Transverse colon (tissue), 4 donors: Measurements from ENCODE around the gene NHS. TPM values are rescaled to one million over a fixed set of nuclear protein-coding genes. Genes with fewer than 3 reads are reported as not detected.

Experiments used
- DNase-seq: peaks from one replicate; pipeline ENCODE4 v3.0.0-alpha.2; 2019
- H3K27ac ChIP-seq, 4 donors: fragments of 200-600 bp; sonication (generic); 2 replicates each; pipeline ENCODE4 v1.5.1; 2016 to 2018; ENCODE audit warnings: inconsistent platforms in 4 of 4
- H3K27me3 ChIP-seq: fragments of 200-600 bp; sonication (generic); 2 replicates; pipeline ENCODE4 v1.5.1; 2017; ENCODE audit warnings: inconsistent platforms
- H3K36me3 ChIP-seq, 4 donors: fragments of 200-600 bp; sonication (generic); 2 replicates each; pipeline ENCODE4 v1.5.1; 2017 to 2019; ENCODE audit warnings: inconsistent platforms in 4 of 4
- H3K4me1 ChIP-seq, 4 donors: fragments of 200-600 bp; sonication (generic); 2 replicates each; pipeline ENCODE4 v1.5.1; 2017 to 2020; ENCODE audit warnings: inconsistent platforms in 4 of 4
- H3K4me3 ChIP-seq, 4 donors: fragments of 200-600 bp; sonication (generic); 1 replicate in 1 of 4; 2 replicates in 3 of 4; pipeline versions ENCODE4 v1.5.1 to v1.6.1; 2017 to 2019; ENCODE audit warnings: inconsistent platforms in 4 of 4
- H3K9me3 ChIP-seq, 2 donors: fragments of 200-600 bp; sonication (generic); 2 replicates each; pipeline ENCODE4 v1.5.1; 2017 to 2019; ENCODE audit warnings: inconsistent platforms in 2 of 2
- EP300 ChIP-seq: sonication (generic); formaldehyde crosslinking; IDR thresholded peaks from one replicate; pipeline ENCODE4 v1.6.1; 2017; ENCODE audit warnings: antibody characterized with exemption, low read depth
- POLR2A ChIP-seq: fragments of 450-650 bp; IDR thresholded peaks from one replicate; pipeline ENCODE4 v1.6.1; 2016; ENCODE audit warnings: antibody characterized with exemption, mild to moderate bottlenecking, moderate library complexity
- POLR2AphosphoS5 ChIP-seq, 3 donors: sonication (generic); formaldehyde crosslinking; IDR thresholded peaks; one replicate each; pipeline ENCODE4 v1.6.1; 2016; ENCODE audit warnings: antibody characterized with exemption in 3 of 3
- WGBS, 2 donors: methylation state at CpG; one replicate each; pipeline ENCODE4 v1.1.5; 2018; ENCODE audit warnings: low coverage in 1 of 2; 5-methylcytosine and 5-hydroxymethylcytosine counted together
- in situ Hi-C, 4 donors: fragments of 200-750 bp; cut with MboI; loops; one replicate each; pipeline versions ENCODE4 v1.15.0 to v1.15.1; 2017; ENCODE audit warnings: low sequenced_read_pairs in 3 of 4, low pct_ligation_motif_present in 1 of 4, low pct_unique_long_range_greater_than_20kb in 1 of 4
- intact Hi-C: fragments of 100-400 bp; cut with DNase I; formaldehyde crosslinking; loops from one replicate; pipeline ENCODE4 v1.15.1; 2023; ENCODE audit warnings: low total_unique reads
- total RNA-seq, 4 donors: library from RNA; depleted of rRNA; stranded (reverse); fragments of >200 nt; gene quantifications; one replicate each; pipeline ENCODE4 v1.1.0, GENCODE V29; 2016
- TF ChIP-seq, protein P1 (sequence below), 5 experiments: fragments of 200-600 bp in 3 of 5; fragments of 450-650 bp in 2 of 5; sonication (generic) in 3 of 5; IDR thresholded peaks; 1 replicate in 2 of 5; 2 replicates in 3 of 5; pipeline ENCODE4 v1.5.1; 2016 to 2017; ENCODE audit warnings: antibody characterized with exemption in 5 of 5, inconsistent platforms in 3 of 5, mild to moderate bottlenecking in 2 of 5, moderate library complexity in 1 of 5

Gene NHS
- total RNA-seq, 4 donors from 2014 or later, result 1.2 to 10.7 (median 5.0) TPM

GRCh38 chrX:17380221-17380620, 5.2 kb downstream of the NHS start:
- 89% methylated on average over 9 of the region's 9 CpGs; no CpG with 5 or more reads in 1 of the 2 donors for WGBS, 2 donors
- Histone ChIP-seq H3K27me3 (no peaks in the 10 kb centered on the region), H3K27ac (no peak overlapping the region), H3K4me1 (peaks cover 0 to 7% (median 0%) of the 10 kb centered on the region in 4 donors), H3K9me3 (no peaks in the 10 kb centered on the region), H3K4me3 (no peak overlapping the region), H3K36me3 (no peaks in the 10 kb centered on the region)
- DNase-seq, result no peak
- TF ChIP-seq, protein P1, sequence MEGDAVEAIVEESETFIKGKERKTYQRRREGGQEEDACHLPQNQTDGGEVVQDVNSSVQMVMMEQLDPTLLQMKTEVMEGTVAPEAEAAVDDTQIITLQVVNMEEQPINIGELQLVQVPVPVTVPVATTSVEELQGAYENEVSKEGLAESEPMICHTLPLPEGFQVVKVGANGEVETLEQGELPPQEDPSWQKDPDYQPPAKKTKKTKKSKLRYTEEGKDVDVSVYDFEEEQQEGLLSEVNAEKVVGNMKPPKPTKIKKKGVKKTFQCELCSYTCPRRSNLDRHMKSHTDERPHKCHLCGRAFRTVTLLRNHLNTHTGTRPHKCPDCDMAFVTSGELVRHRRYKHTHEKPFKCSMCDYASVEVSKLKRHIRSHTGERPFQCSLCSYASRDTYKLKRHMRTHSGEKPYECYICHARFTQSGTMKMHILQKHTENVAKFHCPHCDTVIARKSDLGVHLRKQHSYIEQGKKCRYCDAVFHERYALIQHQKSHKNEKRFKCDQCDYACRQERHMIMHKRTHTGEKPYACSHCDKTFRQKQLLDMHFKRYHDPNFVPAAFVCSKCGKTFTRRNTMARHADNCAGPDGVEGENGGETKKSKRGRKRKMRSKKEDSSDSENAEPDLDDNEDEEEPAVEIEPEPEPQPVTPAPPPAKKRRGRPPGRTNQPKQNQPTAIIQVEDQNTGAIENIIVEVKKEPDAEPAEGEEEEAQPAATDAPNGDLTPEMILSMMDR (IDR thresholded peaks at IDR 0.05), result no peak
- TF ChIP-seq POLR2A, result no peak
- TF ChIP-seq POLR2AphosphoS5 (IDR thresholded peaks at IDR 0.05), result no peak
- TF ChIP-seq EP300, result no peak
- intact Hi-C loops, result no loop called here
- in situ Hi-C loops, result no loop called here

DNA sequence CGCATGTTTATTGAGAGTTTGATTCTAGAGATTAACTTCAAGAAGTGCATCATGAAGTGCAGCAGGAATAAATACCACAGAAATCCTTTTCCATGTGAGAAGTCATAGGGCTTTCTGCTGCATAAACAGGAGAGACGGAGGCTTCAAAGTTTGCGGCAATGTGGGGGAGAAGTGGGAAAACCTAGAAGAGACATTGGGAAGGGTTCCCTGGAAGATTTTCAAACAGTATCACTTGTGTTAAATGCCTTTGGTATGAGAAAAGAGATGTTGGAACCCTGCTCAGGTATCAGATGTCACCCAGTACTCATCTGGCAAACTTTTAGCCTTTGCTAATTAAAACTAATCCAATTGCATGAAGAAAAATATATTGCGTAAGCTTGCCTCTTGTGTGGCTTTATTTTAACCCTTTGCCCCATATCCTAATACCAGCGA, 15.4 kb downstream of the NHS start:
- no peak overlapping the region for H3K4me3 ChIP-seq
- no peaks in the 10 kb centered on the region for H3K36me3 ChIP-seq
- in situ Hi-C loops, result no loop called here
- H3K27me3 ChIP-seq, result no peaks in the 10 kb centered on the region
- intact Hi-C loops, result no loop called here
- H3K4me1 ChIP-seq, result no peaks in the 10 kb centered on the region
- H3K9me3 ChIP-seq, result no peaks in the 10 kb centered on the region
- no peak overlapping the region for H3K27ac ChIP-seq
- TF ChIP-seq POLR2AphosphoS5 (IDR thresholded peaks at IDR 0.05) (no peak), POLR2A (no peak), EP300 (no peak)
- TF ChIP-seq, protein P1 (IDR thresholded peaks at IDR 0.05), result no peak
- no peak for DNase-seq
- WGBS, 2 donors, result 70 to 81% methylated on average over 3 to 5 of the region's 5 CpGs

DNA sequence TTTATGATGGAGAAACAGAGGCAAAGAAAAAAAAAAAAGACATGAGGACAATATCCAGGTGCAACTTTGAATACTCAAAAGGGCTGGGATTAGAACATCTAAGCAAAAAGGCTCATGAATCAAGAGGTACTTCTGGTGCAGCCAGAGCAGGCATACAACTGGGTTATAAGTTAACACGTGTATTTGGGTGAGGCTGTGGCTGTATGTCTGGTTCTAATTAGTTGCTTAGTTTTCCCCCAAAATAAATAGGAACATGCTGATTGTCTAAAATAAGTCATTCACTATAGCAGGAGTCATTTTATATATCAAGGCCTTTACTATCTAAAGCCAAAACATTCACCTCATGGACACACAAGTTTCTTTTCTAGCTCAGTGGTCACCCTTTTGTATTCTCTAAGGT, 20.2 kb downstream of the NHS start:
- WGBS, 2 donors, result 63% methylated on average over 1 of the region's 1 CpG; no CpG with 5 or more reads in 1 of the 2 donors

DNA sequence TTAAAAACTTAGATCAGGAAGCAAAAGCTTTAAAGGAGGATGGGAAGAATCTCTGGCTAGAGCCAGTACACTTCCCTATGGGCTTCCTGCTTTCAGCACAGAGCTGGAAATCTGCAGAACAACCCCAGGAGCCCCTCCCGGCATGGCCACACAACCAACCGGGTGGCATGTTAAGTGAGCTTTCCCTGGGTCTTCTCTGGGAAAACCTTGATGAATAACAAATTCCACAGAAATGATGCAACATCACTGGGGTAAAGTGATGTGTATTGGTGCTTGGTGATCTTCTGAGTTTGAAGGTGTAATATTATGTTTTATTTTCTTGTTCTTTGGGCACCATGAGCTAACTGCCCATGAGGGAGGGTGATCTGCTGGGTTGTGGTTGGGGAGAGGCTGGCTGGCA, 22.1 kb downstream of the NHS start:
- DNase-seq, result no peak

More for the DNA sequence above, 20.2 kb downstream of the NHS start:
- no peak for DNase-seq
- in situ Hi-C loops, result no loop called here
- H3K4me3 ChIP-seq, result no peak overlapping the region
- no peaks in the 10 kb centered on the region for H3K36me3 ChIP-seq
- no peaks in the 10 kb centered on the region for H3K9me3 ChIP-seq
- H3K4me1 ChIP-seq, result no peaks in the 10 kb centered on the region
- no peak overlapping the region for H3K27ac ChIP-seq
- TF ChIP-seq EP300, result no peak
- TF ChIP-seq, protein P1 (IDR thresholded peaks at IDR 0.05), result no peak
- no peak for TF ChIP-seq POLR2A
- TF ChIP-seq POLR2AphosphoS5 (IDR thresholded peaks at IDR 0.05), result no peak
- H3K27me3 ChIP-seq, result no peaks in the 10 kb centered on the region
- intact Hi-C loops, result no loop called here

More for the DNA sequence above, 22.1 kb downstream of the NHS start:
- TF ChIP-seq POLR2A (no peak), POLR2AphosphoS5 (IDR thresholded peaks at IDR 0.05) (no peak), EP300 (no peak)
- TF ChIP-seq, protein P1 (IDR thresholded peaks at IDR 0.05), result no peak
- intact Hi-C loops (no loop called here), in situ Hi-C loops (no loop called here)
- WGBS, 2 donors, result 92% methylated on average over 2 of the region's 2 CpGs; no CpG with 5 or more reads in 1 of the 2 donors
- H3K4me1 ChIP-seq, result no peaks in the 10 kb centered on the region
- no peaks in the 10 kb centered on the region for H3K36me3 ChIP-seq
- H3K27ac ChIP-seq, result no peak overlapping the region
- no peak overlapping the region for H3K4me3 ChIP-seq
- H3K27me3 ChIP-seq, result no peaks in the 10 kb centered on the region
- no peaks in the 10 kb centered on the region for H3K9me3 ChIP-seq
